Osteocyte (in vitro differentiated cells): ENCODE data around the gene MXD3. TPM values are rescaled to one million over a fixed set of nuclear protein-coding genes. Genes with fewer than 3 reads are reported as not detected.

Experiments
- DNase-seq: peaks from one replicate; pipeline ENCODE4 v3.0.0; 2021; ENCODE audit warnings: mixed read lengths; ENCODE audit not compliant: unreplicated experiment; ENCODE audit errors: extremely low spot score
- H3K27ac Mint-ChIP-seq: one replicate; pipeline ENCODE4 v1.8.0; 2021; ENCODE audit warnings: mild to moderate bottlenecking, mixed read lengths; ENCODE audit not compliant: unreplicated experiment
- H3K27me3 Mint-ChIP-seq: one replicate; pipeline ENCODE4 v1.8.0; 2021; ENCODE audit warnings: mixed read lengths; ENCODE audit not compliant: unreplicated experiment
- H3K36me3 Mint-ChIP-seq: one replicate; pipeline ENCODE4 v1.8.0; 2021; ENCODE audit warnings: mixed read lengths; ENCODE audit not compliant: unreplicated experiment
- H3K4me1 Mint-ChIP-seq: one replicate; pipeline ENCODE4 v1.8.0; 2021; ENCODE audit warnings: mixed read lengths; ENCODE audit not compliant: unreplicated experiment
- H3K4me3 Mint-ChIP-seq: one replicate; pipeline ENCODE4 v1.8.0; 2021; ENCODE audit warnings: mild to moderate bottlenecking, moderate library complexity, mixed read lengths; ENCODE audit not compliant: unreplicated experiment
- H3K9me3 Mint-ChIP-seq: one replicate; pipeline ENCODE4 v1.8.0; 2021; ENCODE audit warnings: mixed read lengths; ENCODE audit not compliant: unreplicated experiment
- total RNA-seq: library from RNA; stranded (reverse); gene quantifications from 2 replicates; pipeline ENCODE4 v1.2.1, GENCODE V29; 2021
- TF ChIP-seq, protein P1 (sequence below): fragments of 200-600 bp; sonication (generic); IDR thresholded peaks from 2 replicates; pipeline ENCODE4 v1.5.0; 2021; ENCODE audit warnings: antibody characterized with exemption, mild to moderate bottlenecking, moderate library complexity

The MXD3 gene
- total RNA-seq, 1 donor from 2014 or later = 11.1 TPM

DNA sequence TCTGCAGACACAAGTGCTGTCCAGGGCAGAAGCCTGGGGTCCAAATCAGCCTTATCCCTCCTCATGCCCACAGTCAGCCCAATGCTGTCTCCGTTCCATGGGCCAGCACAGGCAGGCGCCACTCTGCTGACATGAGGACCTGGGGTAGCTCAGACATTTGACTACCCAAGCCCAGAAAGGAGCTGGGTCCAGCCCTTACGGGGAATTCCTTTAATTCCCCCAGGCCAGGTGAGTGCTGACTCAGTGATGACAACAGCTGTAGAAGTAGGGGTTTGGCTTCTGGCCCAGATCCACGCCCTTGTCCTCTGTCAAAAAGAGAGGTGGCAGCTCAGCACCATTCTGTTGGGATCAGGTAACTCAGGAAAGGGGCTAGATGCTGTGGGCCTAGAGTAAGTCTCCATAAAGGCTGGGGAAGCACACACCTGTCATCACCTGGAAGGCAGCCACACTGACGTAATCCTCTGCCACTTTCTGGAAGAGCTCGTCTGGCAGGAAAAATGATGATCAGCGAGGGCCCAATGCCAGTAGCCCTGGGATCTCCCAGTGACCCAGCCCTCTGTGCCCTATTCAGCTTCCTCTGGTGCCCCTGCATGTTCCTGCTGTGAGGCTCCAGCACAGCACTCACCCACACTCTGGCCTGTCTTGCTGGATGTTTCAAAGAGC lies 10.1 kb downstream of the MXD3 start:
- Mint-ChIP-seq H3K27me3 (no peaks in the 10 kb centered on the region), H3K4me1 (peaks cover 47% of the 10 kb centered on the region), H3K4me3 (peak overlapping the region; percentile 93), H3K36me3 (peaks cover 7% of the 10 kb centered on the region), H3K27ac (peak overlapping the region; percentile 95), H3K9me3 (no peaks in the 10 kb centered on the region)
- no peak for DNase-seq
- TF ChIP-seq, protein P1, sequence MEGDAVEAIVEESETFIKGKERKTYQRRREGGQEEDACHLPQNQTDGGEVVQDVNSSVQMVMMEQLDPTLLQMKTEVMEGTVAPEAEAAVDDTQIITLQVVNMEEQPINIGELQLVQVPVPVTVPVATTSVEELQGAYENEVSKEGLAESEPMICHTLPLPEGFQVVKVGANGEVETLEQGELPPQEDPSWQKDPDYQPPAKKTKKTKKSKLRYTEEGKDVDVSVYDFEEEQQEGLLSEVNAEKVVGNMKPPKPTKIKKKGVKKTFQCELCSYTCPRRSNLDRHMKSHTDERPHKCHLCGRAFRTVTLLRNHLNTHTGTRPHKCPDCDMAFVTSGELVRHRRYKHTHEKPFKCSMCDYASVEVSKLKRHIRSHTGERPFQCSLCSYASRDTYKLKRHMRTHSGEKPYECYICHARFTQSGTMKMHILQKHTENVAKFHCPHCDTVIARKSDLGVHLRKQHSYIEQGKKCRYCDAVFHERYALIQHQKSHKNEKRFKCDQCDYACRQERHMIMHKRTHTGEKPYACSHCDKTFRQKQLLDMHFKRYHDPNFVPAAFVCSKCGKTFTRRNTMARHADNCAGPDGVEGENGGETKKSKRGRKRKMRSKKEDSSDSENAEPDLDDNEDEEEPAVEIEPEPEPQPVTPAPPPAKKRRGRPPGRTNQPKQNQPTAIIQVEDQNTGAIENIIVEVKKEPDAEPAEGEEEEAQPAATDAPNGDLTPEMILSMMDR = no peak

DNA sequence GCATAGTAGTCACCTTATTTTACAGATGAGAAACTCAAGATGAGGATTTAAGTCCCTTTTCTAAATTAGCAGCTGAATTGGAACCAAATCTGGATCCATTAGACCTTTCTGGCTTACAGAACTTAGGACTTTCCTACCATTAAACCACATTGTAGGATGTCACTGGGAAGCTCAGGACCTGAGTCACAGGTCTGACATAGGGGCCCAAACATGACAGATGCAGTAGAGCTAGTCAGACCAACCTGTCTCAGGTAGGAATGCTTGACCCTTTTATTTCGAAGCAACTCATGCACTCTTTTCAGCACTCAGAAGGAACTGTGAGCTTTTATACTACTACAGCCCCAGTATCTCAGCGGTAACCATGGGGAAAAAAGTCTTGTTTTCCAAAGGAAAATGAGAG lies 10.7 kb downstream of the MXD3 start:
- H3K27me3 Mint-ChIP-seq = no peaks in the 10 kb centered on the region
- DNase-seq = no peak
- peak overlapping the region; percentile 95 for H3K27ac Mint-ChIP-seq
- TF ChIP-seq, protein P1 = no peak
- peaks cover 9% of the 10 kb centered on the region for H3K36me3 Mint-ChIP-seq
- H3K4me1 Mint-ChIP-seq = peaks cover 44% of the 10 kb centered on the region
- peak overlapping the region; percentile 35 for H3K4me3 Mint-ChIP-seq
- H3K9me3 Mint-ChIP-seq = no peaks in the 10 kb centered on the region

DNA sequence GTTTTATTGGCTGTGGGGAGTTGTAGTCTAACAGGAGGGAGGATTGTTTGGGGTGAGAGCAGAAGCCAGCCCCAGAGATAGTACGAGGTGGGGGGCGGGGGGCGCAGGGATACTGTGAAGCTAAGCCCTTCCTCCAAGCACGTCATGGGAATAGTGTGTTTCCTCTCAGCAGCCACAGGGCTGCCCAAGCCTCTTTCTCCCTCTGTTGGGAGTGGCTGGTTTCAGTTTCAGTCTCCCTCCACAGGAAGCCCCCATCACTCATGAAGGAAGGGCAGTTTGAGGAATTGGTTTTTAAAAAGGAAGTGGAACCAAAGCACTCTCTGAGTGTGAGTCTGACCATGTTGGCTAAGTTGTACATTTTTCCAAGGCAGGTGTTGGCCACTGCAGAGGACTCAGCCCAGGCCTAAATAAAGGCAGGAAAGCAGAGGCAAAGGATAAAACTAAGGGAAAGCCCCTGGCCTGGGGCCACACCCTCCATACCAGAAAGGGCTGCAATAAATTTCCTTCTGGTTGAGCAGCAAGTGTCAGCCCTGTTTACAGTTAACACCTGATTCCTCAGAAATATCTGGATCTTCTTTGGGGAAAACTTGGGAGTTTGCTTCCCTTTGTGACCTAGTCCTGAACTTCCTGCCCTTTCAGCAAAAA lies 11.3 kb downstream of the MXD3 start:
- Mint-ChIP-seq H3K4me3 (peak overlapping the region; percentile 46), H3K4me1 (peaks cover 41% of the 10 kb centered on the region), H3K27me3 (no peaks in the 10 kb centered on the region), H3K36me3 (peaks cover 11% of the 10 kb centered on the region), H3K27ac (peak overlapping the region; percentile 95), H3K9me3 (no peaks in the 10 kb centered on the region)
- TF ChIP-seq, protein P1 = peak; percentile 40
- DNase-seq = no peak

DNA sequence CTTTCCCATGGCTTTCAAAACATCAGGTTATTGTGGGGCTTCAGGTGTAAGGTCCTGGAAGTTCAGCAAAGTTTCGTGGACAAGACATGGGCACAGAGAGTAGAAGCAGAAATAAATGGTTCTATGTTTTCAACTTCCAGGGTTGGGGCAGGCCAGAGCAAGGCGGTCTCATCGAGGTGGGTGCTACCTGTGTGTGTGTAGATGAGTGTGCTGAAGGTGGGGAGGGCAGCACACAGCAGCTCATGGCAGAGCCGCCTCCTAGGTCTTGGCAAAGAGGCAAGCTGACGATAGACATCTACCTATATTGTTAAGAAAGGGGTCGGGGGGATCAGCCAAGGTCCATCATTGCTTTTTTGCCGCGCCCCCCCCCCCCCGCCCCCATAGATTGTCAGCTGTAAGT lies 12.0 kb downstream of the MXD3 start:
- Mint-ChIP-seq H3K9me3 (no peaks in the 10 kb centered on the region), H3K4me3 (no peak overlapping the region), H3K36me3 (peaks cover 12% of the 10 kb centered on the region), H3K27ac (peak overlapping the region; percentile 95), H3K4me1 (peaks cover 36% of the 10 kb centered on the region), H3K27me3 (no peaks in the 10 kb centered on the region)
- no peak for DNase-seq
- TF ChIP-seq, protein P1 = no peak

DNA sequence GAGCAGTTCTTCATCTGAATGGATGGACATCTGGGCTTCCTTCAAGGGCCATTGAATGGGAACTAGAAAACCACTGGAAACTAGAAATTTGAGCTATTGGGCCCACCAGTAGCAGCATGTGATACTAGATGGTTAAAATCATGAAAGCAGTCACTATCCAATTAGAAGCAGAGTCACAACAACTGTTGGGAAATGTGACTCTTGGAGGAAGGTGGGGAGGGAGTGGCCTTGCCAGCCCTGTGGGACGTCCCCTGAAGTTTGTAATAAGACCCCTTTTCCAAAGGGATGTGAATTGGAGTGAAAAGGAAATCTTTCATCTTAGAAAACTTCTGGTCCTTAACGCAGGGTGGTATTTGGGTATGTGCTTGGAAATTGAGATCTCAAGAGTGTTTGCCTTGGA lies 13.8 kb downstream of the MXD3 start:
- H3K27me3 Mint-ChIP-seq = no peaks in the 10 kb centered on the region
- H3K4me3 Mint-ChIP-seq = no peak overlapping the region
- no peaks in the 10 kb centered on the region for H3K9me3 Mint-ChIP-seq
- peaks cover 19% of the 10 kb centered on the region for H3K36me3 Mint-ChIP-seq
- peaks cover 27% of the 10 kb centered on the region for H3K4me1 Mint-ChIP-seq
- H3K27ac Mint-ChIP-seq = peak overlapping the region; percentile 47
- TF ChIP-seq, protein P1 = no peak
- no peak for DNase-seq
